ENCODE measurements around the gene BHLHA9. TPM values are rescaled to one million over a fixed set of nuclear protein-coding genes. Genes with fewer than 3 reads are reported as not detected.
"Not testable (repeated sequence)": the region's sequence is repeated elsewhere in the genome, so short reads cannot be mapped to it uniquely, and the experiment has no call there.

BHLHA9 gene
- total RNA-seq, 1 donor from 2014 or later, result not detected

- intact Hi-C loops (cut with micrococcal nuclease), result no loop called here
- ATAC-seq, result no peak
- DNase-seq, result no peak
Measured at GRCh38 chr17:1290676-1291075, 20.4 kb downstream of the BHLHA9 start.

- DNase-seq (no peak), ATAC-seq (no peak)
- intact Hi-C loops (cut with micrococcal nuclease), result no loop called here
Measured at GRCh38 chr17:1294157-1294717, 24.0 kb downstream of the BHLHA9 start.

GRCh38 chr17:1298606-1299005 lies 28.4 kb downstream of the BHLHA9 start:
- no peak for ATAC-seq
- intact Hi-C loops (cut with micrococcal nuclease), result no loop called here
- DNase-seq, result no peak

- peak; percentile 43 for DNase-seq
- intact Hi-C loops (cut with micrococcal nuclease), result no loop called here
- peak; percentile 83 for ATAC-seq
Measured at GRCh38 chr17:1299552-1300370, 29.5 kb downstream of the BHLHA9 start.

GRCh38 chr17:1300371-1300905 lies 30.2 kb downstream of the BHLHA9 start:
- no peak for DNase-seq
- ATAC-seq, result no peak
- intact Hi-C loops (cut with micrococcal nuclease), result no loop called here

- no peak for DNase-seq
- intact Hi-C loops (cut with micrococcal nuclease), result no loop called here
- no peak for ATAC-seq
Measured at GRCh38 chr17:1301546-1301945, 31.3 kb downstream of the BHLHA9 start.

- ATAC-seq, result no peak
- intact Hi-C loops (cut with micrococcal nuclease), result no loop called here
- DNase-seq, result no peak
Measured at GRCh38 chr17:1302761-1303160, 32.5 kb downstream of the BHLHA9 start.

- DNase-seq (no peak), ATAC-seq (no peak)
- intact Hi-C loops (cut with micrococcal nuclease), result no loop called here
Measured at GRCh38 chr17:1304522-1304921, 34.3 kb downstream of the BHLHA9 start.

- ATAC-seq, result no peak
- intact Hi-C loops (cut with micrococcal nuclease), result no loop called here
- no peak for DNase-seq
Measured at GRCh38 chr17:1304962-1305563, 34.8 kb downstream of the BHLHA9 start.

- DNase-seq; intact Hi-C loops (cut with micrococcal nuclease); ATAC-seq: not testable (repeated sequence)
Measured at GRCh38 chr17:1307829-1308228, 37.6 kb downstream of the BHLHA9 start.

GRCh38 chr17:1312261-1312870 lies 42.1 kb downstream of the BHLHA9 start:
- ATAC-seq (no peak), DNase-seq (no peak)
- intact Hi-C loops (cut with micrococcal nuclease), result no loop called here

- no peak for ATAC-seq
- intact Hi-C loops (cut with micrococcal nuclease), result no loop called here
- DNase-seq, result no peak
Measured at GRCh38 chr17:1313270-1314005, 43.2 kb downstream of the BHLHA9 start.

- intact Hi-C loops (cut with micrococcal nuclease), result no loop called here
- ATAC-seq, result peak; percentile 90
Measured at GRCh38 chr17:1315409-1315808, 45.2 kb downstream of the BHLHA9 start.

GRCh38 chr17:1315891-1316403 lies 45.7 kb downstream of the BHLHA9 start:
- intact Hi-C loops (cut with micrococcal nuclease), result no loop called here
- peak; percentile 66 for ATAC-seq
- peak; percentile 68 for DNase-seq

More at GRCh38 chr17:1315409-1315808, 45.2 kb downstream of the BHLHA9 start:
- peak; percentile 67 for DNase-seq

Other genes with a start within 250 kb of the BHLHA9 start
- gene ABR, start 90.5 kb upstream of the BHLHA9 start, total RNA-seq, result 167 TPM
- 0.79 TPM for gene TRARG1, start 9.2 kb downstream of the BHLHA9 start, total RNA-seq
- 620 TPM for gene YWHAE, start 129.8 kb downstream of the BHLHA9 start, total RNA-seq
- 37.9 TPM for gene CRK, start 185.8 kb downstream of the BHLHA9 start, total RNA-seq
- 200 TPM for gene MYO1C, start 222.2 kb downstream of the BHLHA9 start, total RNA-seq
- 39.1 TPM for gene INPP5K, start 246.2 kb downstream of the BHLHA9 start, total RNA-seq